Calu3 (cell line): ENCODE data around the gene KLHL15. TPM values are rescaled to one million over a fixed set of nuclear protein-coding genes. Genes with fewer than 3 reads are reported as not detected.
A peak's percentile ranks its signal among the peaks of the same experiment; 100 is the strongest.

Source experiments
- Bru-seq: library from RNA; stranded (reverse); fragments of 400-500 nt; gene quantifications from one replicate; lab custom pipeline; 2021; lab: Mats Ljungman, UMichigan
- BruChase-seq, 2 experiments: library from RNA; stranded (reverse); fragments of 400-500 nt; gene quantifications; one replicate each; lab custom pipeline; 2021; lab: Mats Ljungman, UMichigan
- BruUV-seq: library from RNA; stranded (reverse); fragments of 400-500 nt; replicated peaks from 2 replicates; lab custom pipeline; 2021; lab: Mats Ljungman, UMichigan
- CTCF ChIA-PET: fragments of 300-600 bp; sonication (Branson Sonifier 250); formaldehyde crosslinking; loops from one replicate; lab custom pipeline; 2022; ENCODE audit warnings: antibody characterized with exemption; lab: Charles Lee
- DNase-seq: peaks from one replicate; pipeline ENCODE4 v3.0.0; 2022
- H3K27ac Mint-ChIP-seq: one replicate; pipeline ENCODE4 v1.8.0; 2022; ENCODE audit warnings: mixed read lengths; ENCODE audit not compliant: unreplicated experiment
- H3K27me3 Mint-ChIP-seq: one replicate; pipeline ENCODE4 v1.8.0; 2022; ENCODE audit warnings: mixed read lengths; ENCODE audit not compliant: unreplicated experiment
- H3K36me3 Mint-ChIP-seq: one replicate; pipeline ENCODE4 v1.8.0; 2022; ENCODE audit warnings: mild to moderate bottlenecking, moderate library complexity, mixed read lengths; ENCODE audit not compliant: insufficient read depth, unreplicated experiment
- H3K4me1 Mint-ChIP-seq: one replicate; pipeline ENCODE4 v1.8.0; 2022; ENCODE audit warnings: mild to moderate bottlenecking, low read depth, mixed read lengths; ENCODE audit not compliant: unreplicated experiment
- H3K4me3 Mint-ChIP-seq: one replicate; pipeline ENCODE4 v1.8.0; 2022; ENCODE audit warnings: mild to moderate bottlenecking, low read depth, moderate library complexity, mixed read lengths; ENCODE audit not compliant: unreplicated experiment
- H3K9me3 Mint-ChIP-seq: one replicate; pipeline ENCODE4 v1.8.0; 2022; ENCODE audit warnings: low read depth, mixed read lengths; ENCODE audit not compliant: unreplicated experiment
- intact Hi-C: fragments of 100-400 bp; cut with micrococcal nuclease; formaldehyde crosslinking; loops from one replicate; pipeline ENCODE4 v1.10.0; 2022; ENCODE audit not compliant: unreplicated experiment
- long read RNA-seq: library from polyadenylated mRNA; stranded (forward); transcript quantifications from one replicate; pipeline ENCODE4 v2.0.0, GENCODE V29; 2022
- total RNA-seq: library from RNA; stranded (reverse); gene quantifications from 2 replicates; pipeline ENCODE4 v1.2.3, GENCODE V29; 2022
- TF ChIP-seq, protein P1 (sequence below): fragments of 200-600 bp; IDR thresholded peaks from one replicate; pipeline ENCODE4 v1.8.0; 2022; ENCODE audit warnings: antibody characterized with exemption; ENCODE audit not compliant: unreplicated experiment

KLHL15 gene, protein sequence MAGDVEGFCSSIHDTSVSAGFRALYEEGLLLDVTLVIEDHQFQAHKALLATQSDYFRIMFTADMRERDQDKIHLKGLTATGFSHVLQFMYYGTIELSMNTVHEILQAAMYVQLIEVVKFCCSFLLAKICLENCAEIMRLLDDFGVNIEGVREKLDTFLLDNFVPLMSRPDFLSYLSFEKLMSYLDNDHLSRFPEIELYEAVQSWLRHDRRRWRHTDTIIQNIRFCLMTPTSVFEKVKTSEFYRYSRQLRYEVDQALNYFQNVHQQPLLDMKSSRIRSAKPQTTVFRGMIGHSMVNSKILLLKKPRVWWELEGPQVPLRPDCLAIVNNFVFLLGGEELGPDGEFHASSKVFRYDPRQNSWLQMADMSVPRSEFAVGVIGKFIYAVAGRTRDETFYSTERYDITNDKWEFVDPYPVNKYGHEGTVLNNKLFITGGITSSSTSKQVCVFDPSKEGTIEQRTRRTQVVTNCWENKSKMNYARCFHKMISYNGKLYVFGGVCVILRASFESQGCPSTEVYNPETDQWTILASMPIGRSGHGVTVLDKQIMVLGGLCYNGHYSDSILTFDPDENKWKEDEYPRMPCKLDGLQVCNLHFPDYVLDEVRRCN
- total RNA-seq (4.0 and 4.7 TPM in 2 replicates), Bru-seq, nascent RNA (percentile 61 among the genes with signal in this experiment), BruChase-seq, experiment 1, labeled RNA remaining after a 6-hour chase (percentile 47 among the genes with signal in this experiment), BruChase-seq, experiment 2, labeled RNA remaining after a 2-hour chase (percentile 61 among the genes with signal in this experiment)
- long read RNA-seq, partial matches to known transcripts, result 3 of 7 reads
- long read RNA-seq, other reads (novel, unspliced or antisense), result 4 of 7 reads

DNA sequence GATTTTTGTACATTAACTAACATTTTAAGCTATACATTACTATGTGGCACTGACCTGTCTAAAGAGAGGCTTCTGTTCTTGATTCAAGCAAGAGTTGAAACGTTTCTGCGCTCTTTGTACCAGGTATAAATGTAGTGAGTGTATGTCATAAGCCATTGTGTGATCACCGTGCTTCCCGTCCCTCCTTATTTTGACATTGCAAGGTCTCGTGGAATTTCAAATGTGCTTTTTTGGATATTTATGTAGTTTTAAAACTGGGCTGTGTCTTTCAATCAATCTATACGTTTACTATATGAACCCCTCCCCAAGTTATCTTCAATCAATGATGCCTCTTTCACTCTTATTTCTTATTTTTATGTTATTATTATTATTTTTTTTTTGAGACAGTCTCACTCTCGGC, at the start of gene KLHL15:
KLHL15 (minus strand) TSS at position 101 of the 400 bp plus-strand sequence. CDS start 20,493 bp downstream, outside the sequence.
- Mint-ChIP-seq H3K9me3 (no peaks in the 10 kb centered on the region), H3K4me1 (no peaks in the 10 kb centered on the region), H3K4me3 (peak within 1 kb of the TSS; percentile 62), H3K27me3 (no peaks in the 10 kb centered on the region), H3K27ac (peak within 1 kb of the TSS; percentile 54), H3K36me3 (peaks cover 13% of the 10 kb centered on the region)
- no peak for DNase-seq
- intact Hi-C loops, result no loop called here
- no TSS peak for BruUV-seq
- TF ChIP-seq, protein P1, sequence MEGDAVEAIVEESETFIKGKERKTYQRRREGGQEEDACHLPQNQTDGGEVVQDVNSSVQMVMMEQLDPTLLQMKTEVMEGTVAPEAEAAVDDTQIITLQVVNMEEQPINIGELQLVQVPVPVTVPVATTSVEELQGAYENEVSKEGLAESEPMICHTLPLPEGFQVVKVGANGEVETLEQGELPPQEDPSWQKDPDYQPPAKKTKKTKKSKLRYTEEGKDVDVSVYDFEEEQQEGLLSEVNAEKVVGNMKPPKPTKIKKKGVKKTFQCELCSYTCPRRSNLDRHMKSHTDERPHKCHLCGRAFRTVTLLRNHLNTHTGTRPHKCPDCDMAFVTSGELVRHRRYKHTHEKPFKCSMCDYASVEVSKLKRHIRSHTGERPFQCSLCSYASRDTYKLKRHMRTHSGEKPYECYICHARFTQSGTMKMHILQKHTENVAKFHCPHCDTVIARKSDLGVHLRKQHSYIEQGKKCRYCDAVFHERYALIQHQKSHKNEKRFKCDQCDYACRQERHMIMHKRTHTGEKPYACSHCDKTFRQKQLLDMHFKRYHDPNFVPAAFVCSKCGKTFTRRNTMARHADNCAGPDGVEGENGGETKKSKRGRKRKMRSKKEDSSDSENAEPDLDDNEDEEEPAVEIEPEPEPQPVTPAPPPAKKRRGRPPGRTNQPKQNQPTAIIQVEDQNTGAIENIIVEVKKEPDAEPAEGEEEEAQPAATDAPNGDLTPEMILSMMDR, result no peak
- CTCF ChIA-PET, result no interaction called here

DNA sequence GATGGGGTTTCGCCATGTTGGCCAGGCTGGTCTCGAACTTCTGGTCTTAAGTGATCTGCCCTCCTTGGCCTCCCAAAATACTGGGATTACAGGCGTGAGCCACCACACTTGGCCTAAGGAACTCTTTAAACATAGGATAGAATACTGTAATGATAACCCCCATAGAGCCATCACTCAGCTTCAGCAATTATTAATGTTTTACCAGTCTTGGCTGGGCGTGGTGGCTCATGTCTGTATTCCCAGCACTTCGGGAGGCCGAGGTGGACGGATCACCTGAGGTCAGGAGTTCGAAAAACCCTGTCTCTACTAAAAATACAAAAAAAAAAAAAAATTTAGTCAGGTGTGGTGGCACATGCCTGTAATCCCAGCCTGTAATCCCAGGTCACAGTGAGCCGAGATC, 42.9 kb upstream of the KLHL15 start:
- no peak for DNase-seq
- Mint-ChIP-seq H3K27ac (no peak overlapping the region), H3K27me3 (no peaks in the 10 kb centered on the region), H3K4me1 (no peaks in the 10 kb centered on the region), H3K9me3 (no peaks in the 10 kb centered on the region), H3K36me3 (peaks cover 72% of the 10 kb centered on the region), H3K4me3 (no peak overlapping the region)
- intact Hi-C loops, result no loop called here
- BruUV-seq, result no TSS peak
- TF ChIP-seq, protein P1, result no peak
- CTCF ChIA-PET, result interaction anchor here (0.6 to 1.4 kb wide), 3 partner anchors 12 to 294 kb away, joined by 6 to 9 read pairs (median 8); no protein-coding TSS in a partner anchor

DNA sequence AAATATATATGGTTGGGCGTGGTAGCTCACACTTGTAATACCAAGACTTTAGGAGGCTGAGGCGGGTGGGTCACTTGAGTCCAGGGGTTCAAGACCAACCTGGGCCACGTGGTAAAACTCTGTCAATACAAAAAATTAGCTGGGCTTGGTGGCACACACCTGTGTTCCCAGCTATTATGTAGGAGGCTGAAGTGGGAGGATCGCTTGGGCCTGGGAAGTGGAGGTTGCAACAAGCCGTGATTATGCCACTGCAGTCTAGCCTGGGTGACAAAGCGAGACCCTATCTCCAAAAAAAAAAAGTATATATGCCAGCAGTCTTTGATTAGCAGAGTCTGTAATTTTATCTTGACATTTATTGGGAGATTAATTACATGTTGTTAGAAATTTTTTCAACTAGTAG, 36.5 kb upstream of the KLHL15 start:
- BruUV-seq, result no TSS peak
- Mint-ChIP-seq H3K27me3 (no peaks in the 10 kb centered on the region), H3K9me3 (no peaks in the 10 kb centered on the region), H3K4me1 (no peaks in the 10 kb centered on the region), H3K27ac (no peak overlapping the region), H3K4me3 (no peak overlapping the region), H3K36me3 (peaks cover 64% of the 10 kb centered on the region)
- TF ChIP-seq, protein P1, result no peak
- CTCF ChIA-PET, result no interaction called here
- DNase-seq, result no peak
- intact Hi-C loops, result no loop called here

DNA sequence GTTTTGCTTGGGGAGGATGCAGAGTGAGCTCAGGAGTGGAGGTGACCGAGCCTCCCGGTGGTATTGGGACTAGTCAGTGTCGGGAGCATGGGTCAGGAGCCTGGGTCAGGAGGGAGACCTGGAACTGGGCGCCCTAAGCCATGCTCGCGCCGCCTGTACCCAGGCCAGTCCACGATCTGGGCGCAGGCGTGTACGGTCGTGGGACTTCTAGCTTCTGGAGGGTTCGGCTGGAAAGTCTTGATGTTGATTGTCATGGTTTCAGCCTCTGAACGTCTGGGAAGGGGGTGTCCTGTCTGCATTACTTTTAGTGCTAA, 28.0 kb upstream of the KLHL15 start:
- CTCF ChIA-PET, result interaction anchor here (0.6 to 2.3 kb wide), 3 partner anchors 29 to 713 kb away, joined by 3 to 14 read pairs (median 8); no protein-coding TSS in a partner anchor
- H3K27me3 Mint-ChIP-seq, result no peaks in the 10 kb centered on the region
- intact Hi-C loops, result loop anchor here (2.0 kb wide), 1 partner anchor 146 kb away; the partner anchor contains the start of gene CXorf58
- TF ChIP-seq, protein P1, result no peak
- H3K9me3 Mint-ChIP-seq, result no peaks in the 10 kb centered on the region
- H3K4me1 Mint-ChIP-seq, result no peaks in the 10 kb centered on the region
- H3K4me3 Mint-ChIP-seq, result no peak overlapping the region
- no peak for DNase-seq
- no TSS peak for BruUV-seq
- no peak overlapping the region for H3K27ac Mint-ChIP-seq
- H3K36me3 Mint-ChIP-seq, result peaks cover 17% of the 10 kb centered on the region
